GM12874 (cell line): Measurements from ENCODE around the gene CACNA2D2.

Experiments used
- TF ChIP-seq, protein P1 (sequence below): IDR thresholded peaks from 2 replicates; pipeline ENCODE4 v1.5.1; 2011; ENCODE audit warnings: low read depth, mild to moderate bottlenecking, control low read depth, low read length, moderate library complexity; ENCODE audit not compliant: insufficient read depth

The CACNA2D2 gene

DNA sequence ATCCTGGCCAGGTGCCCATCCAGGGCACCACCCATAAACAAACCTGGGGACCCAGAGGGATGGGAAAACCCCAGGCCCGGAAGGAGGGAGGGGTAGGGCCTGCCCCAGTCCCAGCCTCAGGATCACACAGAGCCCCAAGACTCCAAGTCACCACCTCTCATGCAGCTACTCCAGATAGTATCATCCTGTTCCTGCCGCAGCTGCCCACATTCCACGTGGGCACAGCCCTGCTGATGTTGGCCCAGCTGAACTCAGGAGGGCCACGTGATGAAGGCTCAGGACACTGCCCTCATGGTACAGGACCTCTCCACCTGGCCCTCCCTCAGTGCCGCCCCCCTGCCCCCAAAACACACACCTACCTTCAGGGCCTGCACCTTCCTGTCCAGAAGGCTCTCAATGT is 69.5 kb downstream of the CACNA2D2 start:
- TF ChIP-seq, protein P1, sequence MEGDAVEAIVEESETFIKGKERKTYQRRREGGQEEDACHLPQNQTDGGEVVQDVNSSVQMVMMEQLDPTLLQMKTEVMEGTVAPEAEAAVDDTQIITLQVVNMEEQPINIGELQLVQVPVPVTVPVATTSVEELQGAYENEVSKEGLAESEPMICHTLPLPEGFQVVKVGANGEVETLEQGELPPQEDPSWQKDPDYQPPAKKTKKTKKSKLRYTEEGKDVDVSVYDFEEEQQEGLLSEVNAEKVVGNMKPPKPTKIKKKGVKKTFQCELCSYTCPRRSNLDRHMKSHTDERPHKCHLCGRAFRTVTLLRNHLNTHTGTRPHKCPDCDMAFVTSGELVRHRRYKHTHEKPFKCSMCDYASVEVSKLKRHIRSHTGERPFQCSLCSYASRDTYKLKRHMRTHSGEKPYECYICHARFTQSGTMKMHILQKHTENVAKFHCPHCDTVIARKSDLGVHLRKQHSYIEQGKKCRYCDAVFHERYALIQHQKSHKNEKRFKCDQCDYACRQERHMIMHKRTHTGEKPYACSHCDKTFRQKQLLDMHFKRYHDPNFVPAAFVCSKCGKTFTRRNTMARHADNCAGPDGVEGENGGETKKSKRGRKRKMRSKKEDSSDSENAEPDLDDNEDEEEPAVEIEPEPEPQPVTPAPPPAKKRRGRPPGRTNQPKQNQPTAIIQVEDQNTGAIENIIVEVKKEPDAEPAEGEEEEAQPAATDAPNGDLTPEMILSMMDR, result no peak

DNA sequence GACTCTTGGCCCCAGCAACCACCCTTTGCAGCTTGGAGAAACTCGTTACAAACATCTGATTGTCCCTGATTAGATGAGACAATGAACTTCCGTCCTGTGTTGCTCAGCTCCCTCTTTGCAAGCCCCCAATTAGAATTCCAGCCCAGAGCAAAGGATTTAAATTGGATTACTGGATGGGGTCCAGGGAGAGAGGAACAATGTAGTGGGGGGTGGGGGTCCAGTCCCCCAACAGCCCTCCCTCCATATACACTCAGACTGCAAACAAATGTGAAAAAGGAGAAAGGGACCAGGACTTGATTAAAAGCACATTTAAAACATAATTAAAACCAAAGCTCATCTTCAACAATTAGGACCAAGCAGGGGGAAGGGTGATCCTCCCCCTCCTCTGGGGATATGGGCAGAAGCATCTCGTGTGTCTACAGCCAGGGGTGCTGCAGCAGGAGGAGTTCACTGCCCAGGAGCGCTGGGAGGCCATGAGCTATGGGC is 72.4 kb downstream of the CACNA2D2 start:
- TF ChIP-seq, protein P1, result no peak

DNA sequence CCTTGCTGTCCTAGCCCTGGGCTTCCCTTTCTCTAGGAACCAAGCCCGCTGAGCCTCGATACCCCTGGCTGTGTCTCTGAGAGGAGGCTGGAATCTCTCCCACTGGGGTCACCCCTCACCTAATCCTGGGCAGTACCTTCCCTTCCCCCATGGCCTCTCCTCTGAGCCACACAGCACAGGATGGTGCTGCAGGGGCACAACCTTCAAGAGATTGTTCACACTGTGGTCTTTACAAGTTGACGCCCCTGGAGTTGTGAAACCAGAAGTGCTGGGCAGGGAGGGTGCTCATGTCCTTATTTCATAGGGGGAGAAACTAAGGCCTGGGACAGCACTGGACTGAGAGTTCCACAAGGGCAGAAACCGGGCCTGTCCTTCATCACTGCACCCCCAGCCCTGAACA is 73.2 kb downstream of the CACNA2D2 start:
- TF ChIP-seq, protein P1, result no peak

DNA sequence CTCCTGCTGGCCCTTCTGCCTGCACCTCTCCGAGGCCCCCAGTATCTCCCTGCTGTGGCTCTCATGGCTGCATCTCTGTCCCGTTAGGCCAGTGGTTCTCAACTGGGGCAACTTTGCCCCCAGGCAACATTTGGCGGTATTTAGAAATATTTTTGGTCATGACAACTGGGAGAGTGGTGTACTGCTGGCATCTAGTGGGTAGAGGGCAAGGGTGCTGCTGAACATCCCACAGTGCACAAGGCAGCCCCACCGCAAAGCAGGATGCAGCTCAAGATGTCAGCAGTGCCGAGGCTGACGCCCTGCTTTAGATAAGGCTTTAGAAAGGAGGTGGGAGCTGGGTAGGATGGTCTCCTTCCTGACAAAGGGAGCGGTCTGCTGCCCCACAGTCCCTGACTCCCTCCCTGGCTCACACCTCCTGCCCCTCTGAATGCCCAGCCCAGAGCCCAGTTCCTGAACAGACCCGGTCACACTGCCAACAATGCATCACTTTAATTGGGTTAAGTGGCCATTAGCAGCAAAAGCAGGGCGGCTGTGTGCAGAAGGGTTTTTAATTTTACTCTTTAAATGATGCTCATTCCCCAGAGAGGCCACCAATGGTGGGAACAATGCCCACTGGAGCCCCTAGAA is 75.3 kb downstream of the CACNA2D2 start:
- TF ChIP-seq, protein P1, result no peak

DNA sequence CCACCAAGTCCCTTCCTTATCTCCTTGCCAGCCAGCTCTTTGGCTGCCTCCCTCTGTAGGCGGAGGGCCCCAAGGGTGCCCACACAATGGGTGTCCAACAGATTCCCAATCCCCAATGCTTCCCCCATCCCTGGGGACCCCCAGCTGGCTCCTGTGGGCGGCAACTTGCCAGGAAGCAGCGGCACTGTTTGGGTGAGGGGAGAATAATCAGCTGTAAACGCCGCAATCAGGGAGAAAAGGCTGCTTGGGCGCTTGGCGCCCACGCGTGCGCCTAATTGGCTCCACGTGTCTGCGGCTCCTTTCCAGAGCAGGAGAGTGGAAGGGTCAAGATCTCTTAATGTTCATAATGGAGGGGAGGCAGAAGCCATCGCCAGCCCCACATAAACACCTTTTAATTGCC is 76.2 kb downstream of the CACNA2D2 start:
- TF ChIP-seq, protein P1, result no peak

DNA sequence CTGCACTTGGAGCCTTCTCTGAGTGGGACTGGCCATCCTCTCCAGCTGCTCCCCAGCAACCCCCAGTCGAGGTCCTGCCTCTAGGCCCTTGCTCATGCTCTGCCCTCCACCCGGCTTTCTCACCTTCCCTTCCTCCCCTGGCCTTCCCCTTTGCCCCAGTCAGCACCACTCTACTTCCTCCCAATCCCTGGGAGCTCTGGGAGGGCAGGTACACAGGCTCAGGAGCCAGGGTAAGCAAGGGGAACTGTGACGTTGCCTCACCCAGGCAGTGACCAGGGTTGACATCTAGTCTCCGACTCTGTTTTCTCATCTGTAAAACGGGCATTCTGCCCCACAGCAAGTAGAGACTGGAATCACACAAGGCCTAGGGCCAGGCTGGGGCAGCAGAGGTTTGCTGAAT is 77.5 kb downstream of the CACNA2D2 start:
- TF ChIP-seq, protein P1, result no peak

DNA sequence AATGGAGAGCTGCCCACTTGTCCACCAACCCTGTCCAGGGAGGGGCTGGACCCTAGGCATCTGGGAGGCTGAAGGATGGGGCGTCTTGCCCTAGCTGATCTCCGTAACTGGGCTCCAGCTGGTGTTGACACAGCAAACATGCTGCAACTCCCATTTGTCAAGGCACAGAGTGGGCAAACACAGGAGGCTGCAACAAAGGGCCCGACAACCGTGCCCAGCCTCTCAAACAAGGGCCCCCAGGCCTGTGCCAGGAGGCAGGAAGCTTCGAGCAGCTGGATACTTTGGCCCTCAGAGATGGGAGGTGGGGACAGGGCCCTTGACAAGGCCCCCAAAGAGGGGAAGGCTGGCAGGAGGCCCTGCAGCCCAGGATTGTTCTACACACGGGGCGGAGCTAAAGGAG is 79.9 kb downstream of the CACNA2D2 start:
- TF ChIP-seq, protein P1, result no peak

DNA sequence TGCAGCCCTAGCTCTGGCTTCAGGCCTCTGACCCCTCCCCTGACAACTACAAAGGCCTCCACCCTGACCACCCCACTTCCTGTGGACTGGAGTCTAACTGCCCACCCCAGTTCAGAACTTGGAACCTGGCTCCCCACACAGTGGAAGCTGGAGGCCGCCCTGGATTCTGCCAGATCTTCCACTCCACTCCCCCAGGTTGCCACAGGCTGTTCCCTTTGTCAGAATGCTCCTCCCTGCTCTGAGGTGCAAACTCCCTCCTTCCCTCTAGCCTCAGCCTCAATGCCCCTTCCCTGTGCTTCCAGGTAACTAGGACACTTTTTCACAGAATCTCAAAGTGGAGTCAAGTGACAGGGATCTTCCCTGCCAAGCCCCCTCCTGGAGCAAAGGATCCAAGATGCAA is 81.3 kb downstream of the CACNA2D2 start:
- TF ChIP-seq, protein P1, result no peak
